K562 (cell line): ENCODE results near the gene NBEAL2. TPM values are rescaled to one million over a fixed set of nuclear protein-coding genes. Genes with fewer than 3 reads are reported as not detected.

Experiments used
- BMI1 ChIP-seq: fragments of 150-350 bp; IDR thresholded peaks from 2 replicates; pipeline ENCODE4 v1.6.1; 2014; ENCODE audit warnings: low read length
- BRCA1 ChIP-seq, 2 experiments: fragments of 450-650 bp in 1 of 2; sonication (generic) in 1 of 2; formaldehyde crosslinking in 1 of 2; IDR thresholded peaks; 2 replicates each; pipeline versions ENCODE4 v1.5.0 to v1.6.1; 2017 to 2020; ENCODE audit warnings: mild to moderate bottlenecking in 1 of 2, missing genetic modification reagents in 1 of 2
- FOXP1 ChIP-seq: sonication (generic); formaldehyde crosslinking; IDR thresholded peaks from 2 replicates; pipeline ENCODE4 v1.8.0; 2022; ENCODE audit warnings: mild to moderate bottlenecking, missing genetic modification reagents
- MECOM ChIP-seq: fragments of 250-450 bp; sonication (Bioruptor Pico); IDR thresholded peaks from 2 replicates; pipeline ENCODE4 v1.8.0; 2022; ENCODE audit warnings: inconsistent platforms
- MITF ChIP-seq: IDR thresholded peaks from 2 replicates; pipeline ENCODE4 v1.6.1; 2014; ENCODE audit warnings: antibody characterized with exemption
- PBX2 ChIP-seq, 2 experiments: IDR thresholded peaks in 1 of 2; conservative IDR thresholded peaks in 1 of 2; 2 replicates each; pipeline ENCODE4 v1.6.1; 2016; ENCODE audit warnings: low read depth in 2 of 2, mild to moderate bottlenecking in 1 of 2, missing compliant biosample characterization in 1 of 2, missing genetic modification characterization in 1 of 2, moderate library complexity in 1 of 2
- PRDM10 ChIP-seq: fragments of 450-650 bp; IDR thresholded peaks from 2 replicates; pipeline ENCODE4 v1.6.1; 2018; ENCODE audit not compliant: partially characterized antibody
- RBM39 ChIP-seq: fragments of 200-400 bp; formaldehyde crosslinking; optimal IDR thresholded peaks from 2 replicates; pipeline ENCODE3; 2018; ENCODE audit warnings: low read depth, low read length
- SMARCE1 ChIP-seq: fragments of 450-650 bp; IDR thresholded peaks from 2 replicates; pipeline ENCODE4 v1.7.1; 2016; ENCODE audit warnings: mild to moderate bottlenecking
- SOX6 ChIP-seq: fragments of 450-650 bp; IDR thresholded peaks from 2 replicates; pipeline ENCODE4 v1.6.1; 2014; ENCODE audit warnings: mild to moderate bottlenecking
- ZBTB11 ChIP-seq, 3 experiments: fragments of 200-800 bp in 1 of 3; fragments of 250-450 bp in 1 of 3; fragments of 450-650 bp in 1 of 3; sonication (Bioruptor Pico) in 1 of 3; sonication (Bioruptor generic) in 1 of 3; formaldehyde crosslinking in 1 of 3; IDR thresholded peaks; 2 replicates each; pipeline versions ENCODE4 v1.6.1 to v1.8.0; 2016 to 2022; ENCODE audit warnings: mild to moderate bottlenecking in 2 of 3, missing genetic modification characterization in 2 of 3, missing compliant biosample characterization in 1 of 3, moderate library complexity in 1 of 3
- ZNF408 ChIP-seq: fragments of 250-450 bp; sonication (Bioruptor Pico); IDR thresholded peaks from 2 replicates; pipeline ENCODE4 v1.4.0; 2020; ENCODE audit warnings: low read depth, mild to moderate bottlenecking, moderate library complexity
- ZNF695 ChIP-seq: fragments of 450-650 bp; formaldehyde crosslinking; IDR thresholded peaks from 2 replicates; pipeline ENCODE4 v1.4.0; 2020; ENCODE audit warnings: mild to moderate bottlenecking, moderate library complexity
- polyA plus RNA-seq, 8 experiments: library from polyadenylated mRNA; depleted of rRNA in 4 of 8; stranded (reverse) in 5 of 8; unstranded in 3 of 8; fragments of >200 nt; fragmentation: Nextera tagmentation in 2 of 8; fragmentation: Illumina TruSeq in 1 of 8; extraction: Ambion mirVana in 2 of 8; extraction: Trizol in 1 of 8; gene quantifications; 2 replicates each; pipeline versions ENCODE4 v1.2.1 to v1.2.3, GENCODE V29; 2011 to 2014; ENCODE audit warnings: inconsistent platforms in 1 of 8, missing spikeins in 1 of 8
- total RNA-seq, 7 experiments: library from RNA; depleted of rRNA in 6 of 7; stranded (reverse); fragments of >200 nt in 6 of 7; fragmentation: Illumina TruSeq in 2 of 7; extraction: Trizol in 2 of 7; gene quantifications; 2 replicates each; pipeline versions ENCODE4 v1.2.1 to v1.2.3, GENCODE V29; 2011 to 2021; ENCODE audit warnings: low replicate concordance in 1 of 7

Gene NBEAL2
- total and polyA plus RNA-seq, 9 of the 15 experiments (the other 6 are each of a cell fraction or from before 2014, with no cell fraction given), result 0.06 to 114 (median 29.6) TPM

GRCh38 chr3:47042231-47042791, 62.8 kb downstream of the NBEAL2 start (continued):
- peak; percentile 76 for TF ChIP-seq PRDM10
- peak; percentile 70; the same call in 1 of the 2 replicates for TF ChIP-seq MECOM (CRISPR knock-in tag)
- 0 out of 6 replicates have a peak, but pooled peaks of 1 of the 3 experiments have one; percentile 23 for TF ChIP-seq ZBTB11 (CRISPR knock-in tag; IDR thresholded peaks at IDR 0.05)
- no peak for TF ChIP-seq BRCA1 (IDR thresholded peaks at IDR 0.05)
- no peak for TF ChIP-seq BRCA1 (CRISPR knock-in tag; IDR thresholded peaks at IDR 0.05)
- TF ChIP-seq RBM39, result no peak
- TF ChIP-seq PBX2 (CRISPR knock-in tag; IDR thresholded peaks at IDR 0.05; ENCODE audit: low read depth), result peak; percentile 41; the same call in 1 of the 2 replicates
- TF ChIP-seq PBX2 (tag; conservative IDR thresholded peaks at IDR 0.05; ENCODE audit: low read depth), result peak; percentile 94
- peak; percentile 39; the same call in 1 of the 2 replicates for TF ChIP-seq FOXP1
- no peak for TF ChIP-seq ZNF695
- peak; percentile 19; the same call in 1 of the 2 replicates for TF ChIP-seq SMARCE1
- no peak for TF ChIP-seq BMI1
- peak; percentile 93 for TF ChIP-seq SOX6
- TF ChIP-seq MITF, result peak; percentile 72; the same call in 1 of the 2 replicates
- TF ChIP-seq ZNF408 (CRISPR knock-in tag), result no peak
